Choroid plexus epithelial cell (primary cell): ENCODE data around the gene COL21A1.

Experiments
- DNase-seq: peaks from one replicate; pipeline ENCODE4 v3.0.0-alpha.2; 2010; ENCODE audit warnings: low read depth
- H3K4me3 ChIP-seq: 2 replicates; pipeline ENCODE4 v1.5.1; 2011; ENCODE audit warnings: low read depth, mild to moderate bottlenecking, control low read depth, low read length, moderate library complexity
- TF ChIP-seq, protein P1 (sequence below): conservative IDR thresholded peaks from 2 replicates; pipeline ENCODE4 v1.5.1; 2011; ENCODE audit warnings: low read depth, mild to moderate bottlenecking, control low read depth, inconsistent platforms, low read length, moderate library complexity

COL21A1 gene

GRCh38 chr6:56246881-56247653, at the start of gene COL21A1:
TSS of gene COL21A1 (minus strand) at chr6:56247580. CDS start at chr6:56182618, 64,962 bp downstream.
- H3K4me3 ChIP-seq, result peak within 1 kb of the TSS; percentile 69
- TF ChIP-seq, protein P1, sequence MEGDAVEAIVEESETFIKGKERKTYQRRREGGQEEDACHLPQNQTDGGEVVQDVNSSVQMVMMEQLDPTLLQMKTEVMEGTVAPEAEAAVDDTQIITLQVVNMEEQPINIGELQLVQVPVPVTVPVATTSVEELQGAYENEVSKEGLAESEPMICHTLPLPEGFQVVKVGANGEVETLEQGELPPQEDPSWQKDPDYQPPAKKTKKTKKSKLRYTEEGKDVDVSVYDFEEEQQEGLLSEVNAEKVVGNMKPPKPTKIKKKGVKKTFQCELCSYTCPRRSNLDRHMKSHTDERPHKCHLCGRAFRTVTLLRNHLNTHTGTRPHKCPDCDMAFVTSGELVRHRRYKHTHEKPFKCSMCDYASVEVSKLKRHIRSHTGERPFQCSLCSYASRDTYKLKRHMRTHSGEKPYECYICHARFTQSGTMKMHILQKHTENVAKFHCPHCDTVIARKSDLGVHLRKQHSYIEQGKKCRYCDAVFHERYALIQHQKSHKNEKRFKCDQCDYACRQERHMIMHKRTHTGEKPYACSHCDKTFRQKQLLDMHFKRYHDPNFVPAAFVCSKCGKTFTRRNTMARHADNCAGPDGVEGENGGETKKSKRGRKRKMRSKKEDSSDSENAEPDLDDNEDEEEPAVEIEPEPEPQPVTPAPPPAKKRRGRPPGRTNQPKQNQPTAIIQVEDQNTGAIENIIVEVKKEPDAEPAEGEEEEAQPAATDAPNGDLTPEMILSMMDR, result peak; percentile 61
- DNase-seq, result peak; percentile 46

DNA sequence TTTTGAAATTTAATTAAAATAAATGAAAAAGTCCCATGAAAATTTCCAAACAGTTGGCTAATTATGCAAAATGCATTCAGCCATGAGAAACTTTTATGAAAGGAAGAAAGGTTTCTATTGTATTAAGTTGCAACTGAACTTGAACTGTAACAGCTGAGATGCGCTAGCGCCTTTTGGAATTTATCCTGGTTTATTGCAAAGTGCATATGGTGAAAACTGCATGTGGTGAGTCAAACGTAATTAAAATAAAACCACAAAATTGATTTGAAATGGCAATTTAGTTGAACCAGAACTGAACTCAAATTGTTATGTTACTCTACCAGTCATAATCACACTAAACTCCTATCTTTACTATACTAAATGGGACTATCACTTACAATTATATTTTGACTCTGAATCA, 46.4 kb upstream of the COL21A1 start:
- no peak for DNase-seq
- TF ChIP-seq, protein P1, result no peak
- no peak overlapping the region for H3K4me3 ChIP-seq

GRCh38 chr6:56292505-56293181, 45.3 kb upstream of the COL21A1 start:
- H3K4me3 ChIP-seq, result no peak overlapping the region
- peak; percentile 89 for DNase-seq
- TF ChIP-seq, protein P1, result peak; percentile 68

DNA sequence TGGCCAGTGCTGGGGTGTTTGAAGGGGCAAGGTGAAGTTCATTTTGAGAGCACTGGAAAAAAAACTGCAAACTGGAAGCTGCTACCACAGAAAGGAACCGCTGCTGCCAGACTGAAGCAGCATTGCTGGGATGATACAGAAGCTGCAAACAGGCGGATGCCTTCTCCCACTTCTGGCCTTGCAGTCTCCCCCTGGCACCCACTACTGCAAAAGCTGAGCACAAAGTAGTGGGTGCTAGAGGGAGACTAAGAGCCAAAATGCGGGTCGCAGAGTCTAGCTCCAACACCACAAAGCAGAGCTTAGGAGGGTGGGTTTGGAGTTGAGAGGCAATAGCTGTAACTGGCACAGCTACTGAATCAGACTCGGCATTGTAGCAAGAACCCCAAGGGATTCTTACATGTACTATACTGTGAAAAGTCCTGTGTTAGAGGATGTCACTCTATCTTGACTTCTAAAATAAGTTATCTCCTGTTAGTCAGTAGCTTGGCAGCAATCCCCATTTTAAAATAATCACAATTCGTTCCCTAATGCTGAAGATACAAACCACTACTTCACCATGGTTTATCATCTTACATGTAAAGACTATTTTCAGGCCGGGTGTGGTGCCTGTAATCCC, 44.0 kb upstream of the COL21A1 start:
- peak; percentile 38 for DNase-seq
- no peak overlapping the region for H3K4me3 ChIP-seq
- TF ChIP-seq, protein P1, result no peak

GRCh38 chr6:56289721-56290120, 42.3 kb upstream of the COL21A1 start:
- no peak overlapping the region for H3K4me3 ChIP-seq
- TF ChIP-seq, protein P1, result no peak
- no peak for DNase-seq

GRCh38 chr6:56288347-56288746, 41.0 kb upstream of the COL21A1 start:
- TF ChIP-seq, protein P1, result no peak
- no peak for DNase-seq
- H3K4me3 ChIP-seq, result no peak overlapping the region
